Hepatic stellate cell (primary cell): Measurements from ENCODE around the gene VDR.

Experiments used
- DNase-seq: peaks from one replicate; pipeline ENCODE4 v3.0.0; 2011; ENCODE audit warnings: low spot score

Gene VDR

GRCh38 chr12:47793015-47793681 lies 111.6 kb downstream of the VDR start:
- no peak for DNase-seq

- DNase-seq: no peak
Observed at GRCh38 chr12:47791874-47792273, 112.9 kb downstream of the VDR start.
